Measurements from ENCODE around the gene ARHGDIB.

Gene ARHGDIB

DNA sequence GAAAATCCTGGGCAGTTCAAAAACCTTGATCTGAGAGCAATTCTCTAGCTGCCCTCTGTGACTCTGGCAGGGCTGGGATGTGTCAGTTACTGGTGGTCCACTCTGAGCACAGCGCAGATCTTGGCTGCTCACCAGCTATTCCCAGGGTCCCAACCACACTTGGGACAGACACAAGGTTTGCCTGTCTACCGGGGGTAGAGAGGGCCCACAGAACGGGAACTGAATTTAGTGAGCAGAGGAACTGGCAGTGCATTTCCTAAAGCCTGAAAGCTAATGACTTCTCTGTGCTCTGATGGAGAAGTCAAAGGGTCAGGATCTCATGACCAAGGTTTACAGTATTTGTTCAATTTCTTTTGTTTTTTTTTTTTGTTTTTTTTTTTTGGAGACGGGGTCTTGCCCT is 14.1 kb upstream of the ARHGDIB start:
- no peak for DNase-seq (ENCODE audit: low read depth)
- TF ChIP-seq, protein P1, sequence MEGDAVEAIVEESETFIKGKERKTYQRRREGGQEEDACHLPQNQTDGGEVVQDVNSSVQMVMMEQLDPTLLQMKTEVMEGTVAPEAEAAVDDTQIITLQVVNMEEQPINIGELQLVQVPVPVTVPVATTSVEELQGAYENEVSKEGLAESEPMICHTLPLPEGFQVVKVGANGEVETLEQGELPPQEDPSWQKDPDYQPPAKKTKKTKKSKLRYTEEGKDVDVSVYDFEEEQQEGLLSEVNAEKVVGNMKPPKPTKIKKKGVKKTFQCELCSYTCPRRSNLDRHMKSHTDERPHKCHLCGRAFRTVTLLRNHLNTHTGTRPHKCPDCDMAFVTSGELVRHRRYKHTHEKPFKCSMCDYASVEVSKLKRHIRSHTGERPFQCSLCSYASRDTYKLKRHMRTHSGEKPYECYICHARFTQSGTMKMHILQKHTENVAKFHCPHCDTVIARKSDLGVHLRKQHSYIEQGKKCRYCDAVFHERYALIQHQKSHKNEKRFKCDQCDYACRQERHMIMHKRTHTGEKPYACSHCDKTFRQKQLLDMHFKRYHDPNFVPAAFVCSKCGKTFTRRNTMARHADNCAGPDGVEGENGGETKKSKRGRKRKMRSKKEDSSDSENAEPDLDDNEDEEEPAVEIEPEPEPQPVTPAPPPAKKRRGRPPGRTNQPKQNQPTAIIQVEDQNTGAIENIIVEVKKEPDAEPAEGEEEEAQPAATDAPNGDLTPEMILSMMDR (IDR thresholded peaks at IDR 0.05; ENCODE audit: insufficient read depth, low read depth, low read length, missing control alignments), result no peak
- no peak overlapping the region for H3K4me3 ChIP-seq (ENCODE audit: low read length)

DNA sequence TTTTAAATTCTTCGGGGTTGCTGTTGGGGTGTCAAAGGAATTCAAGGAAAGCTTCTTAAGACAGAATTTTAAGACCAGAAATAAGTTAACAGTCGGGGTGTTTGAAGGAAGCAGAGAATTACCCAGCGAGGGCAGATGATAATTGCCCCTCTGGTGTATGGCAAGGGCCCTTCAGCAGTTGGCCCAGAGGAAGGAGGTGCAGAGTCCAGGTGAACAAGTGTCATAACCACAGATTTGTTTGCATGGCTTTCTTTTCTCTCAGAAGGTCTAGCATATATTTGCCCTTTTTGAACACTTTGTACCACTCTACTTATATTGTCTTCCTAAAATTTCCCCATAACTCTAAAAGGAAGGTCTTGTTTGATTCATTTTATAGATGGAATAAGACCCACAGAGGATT is 13.2 kb upstream of the ARHGDIB start:
- H3K4me3 ChIP-seq (ENCODE audit: low read length), result no peak overlapping the region
- DNase-seq (ENCODE audit: low read depth), result no peak
- TF ChIP-seq, protein P1 (IDR thresholded peaks at IDR 0.05; ENCODE audit: insufficient read depth, low read depth, low read length, missing control alignments), result no peak

DNA sequence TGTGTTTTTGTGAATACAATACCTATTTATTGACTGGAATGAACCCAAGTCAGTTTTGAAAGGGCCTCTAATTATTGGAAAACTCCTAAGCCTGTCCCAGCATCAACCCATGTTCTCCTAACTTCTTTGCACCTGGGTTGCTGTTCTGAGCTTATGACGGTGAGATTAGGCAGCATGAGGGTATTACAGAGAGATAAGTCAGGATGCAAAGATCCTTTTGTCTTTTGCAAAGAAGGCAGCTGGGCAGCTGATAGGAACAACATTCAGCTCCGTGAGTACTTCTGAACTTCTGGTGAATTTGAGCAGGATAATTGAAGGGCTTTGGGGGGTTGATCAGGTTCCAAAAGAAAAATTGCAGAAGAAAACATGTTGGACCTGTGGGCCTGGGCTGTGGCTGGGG is 11.4 kb upstream of the ARHGDIB start, which contains the start of gene PDE6H:
PDE6H (plus strand) TSS at position 227 of the 400 bp plus-strand sequence. CDS start 4,971 bp downstream, outside the sequence.
- TF ChIP-seq, protein P1 (IDR thresholded peaks at IDR 0.05; ENCODE audit: insufficient read depth, low read depth, low read length, missing control alignments), result no peak
- no peak for DNase-seq (ENCODE audit: low read depth)
- H3K4me3 ChIP-seq (ENCODE audit: low read length), result no peak within 1 kb of the TSS

DNA sequence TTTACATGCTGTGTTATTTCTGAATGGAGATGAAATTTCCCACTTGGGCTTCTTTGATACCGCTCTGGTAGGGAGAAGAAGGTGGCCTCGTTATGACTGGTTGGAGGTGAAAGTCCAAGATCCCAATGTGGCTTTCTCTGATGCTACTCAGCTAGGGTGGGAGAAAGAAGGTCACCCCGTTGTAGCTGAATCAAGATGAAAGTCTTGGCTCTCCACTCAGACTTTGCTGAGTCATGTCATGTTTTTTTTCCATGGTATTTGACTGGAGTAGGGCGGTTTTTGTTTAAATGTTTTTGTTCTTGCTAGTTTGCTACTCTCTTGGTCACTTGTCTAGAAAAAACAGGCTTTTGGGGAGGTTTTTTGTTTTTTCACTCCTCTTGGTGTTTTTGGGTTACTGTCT is 9.1 kb upstream of the ARHGDIB start:
- no peak for DNase-seq (ENCODE audit: low read depth)
- TF ChIP-seq, protein P1 (IDR thresholded peaks at IDR 0.05; ENCODE audit: insufficient read depth, low read depth, low read length, missing control alignments), result no peak
- H3K4me3 ChIP-seq (ENCODE audit: low read length), result no peak overlapping the region

DNA sequence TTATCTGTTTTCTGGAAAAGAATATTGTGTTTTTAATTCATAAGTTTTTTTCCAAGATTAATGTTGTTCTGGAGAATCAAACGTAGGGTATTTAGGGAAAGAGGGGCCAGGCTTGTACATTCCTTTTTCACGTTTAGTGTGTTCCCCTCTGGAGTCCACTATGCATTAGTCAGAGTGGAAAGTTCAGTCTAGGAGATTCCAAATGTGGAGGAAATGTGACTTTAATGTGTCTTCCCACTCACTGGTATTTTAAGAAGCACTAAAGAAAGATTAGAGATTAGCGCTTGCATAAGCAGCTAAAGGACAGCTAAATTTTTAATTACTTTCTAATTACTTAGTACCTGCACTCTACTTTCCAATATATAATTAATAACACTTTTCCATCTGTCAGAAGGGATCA is 7.1 kb upstream of the ARHGDIB start:
- H3K4me3 ChIP-seq (ENCODE audit: low read length), result no peak overlapping the region
- no peak for DNase-seq (ENCODE audit: low read depth)
- TF ChIP-seq, protein P1 (IDR thresholded peaks at IDR 0.05; ENCODE audit: insufficient read depth, low read depth, low read length, missing control alignments), result no peak

DNA sequence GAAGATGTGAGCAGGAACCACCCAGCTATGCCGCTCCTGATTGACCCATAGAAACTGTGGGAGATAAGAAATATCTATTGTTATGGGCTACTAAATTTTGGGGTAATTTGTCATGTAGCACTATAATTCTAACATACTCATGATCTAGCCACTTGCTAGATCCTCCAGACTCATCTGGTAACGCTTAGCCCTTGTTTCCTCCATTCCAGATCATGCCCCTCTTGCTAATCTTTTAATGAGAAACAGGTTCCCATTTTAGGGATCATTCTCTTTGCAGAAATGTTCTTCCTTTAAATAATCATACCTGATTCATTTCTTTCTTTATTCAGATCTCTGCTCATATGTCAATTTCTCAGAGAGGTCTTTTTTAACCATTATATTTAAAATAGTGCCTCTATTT is 3.8 kb upstream of the ARHGDIB start:
- H3K4me3 ChIP-seq (ENCODE audit: low read length), result no peak overlapping the region
- TF ChIP-seq, protein P1 (IDR thresholded peaks at IDR 0.05; ENCODE audit: insufficient read depth, low read depth, low read length, missing control alignments), result no peak
- DNase-seq (ENCODE audit: low read depth), result no peak

DNA sequence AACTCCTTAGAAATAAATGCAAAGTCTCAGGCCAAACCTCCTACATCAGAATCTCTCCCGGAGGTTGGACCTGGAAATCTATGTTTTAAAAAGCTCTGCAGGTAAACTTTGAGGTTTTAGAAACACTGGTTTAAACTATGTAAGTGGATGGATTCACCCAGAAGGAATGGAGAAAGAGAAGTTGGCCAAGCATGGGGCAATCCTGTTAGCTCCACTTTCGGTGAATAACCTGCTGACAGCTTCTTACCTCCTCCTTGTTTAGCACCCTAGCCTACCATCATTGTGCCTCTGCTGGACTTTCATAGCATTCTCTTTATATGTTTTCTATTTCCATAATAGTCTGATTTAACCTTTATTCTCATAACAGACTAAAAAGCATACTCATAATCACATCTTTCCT is 3.0 kb upstream of the ARHGDIB start:
- no peak overlapping the region for H3K4me3 ChIP-seq (ENCODE audit: low read length)
- no peak for DNase-seq (ENCODE audit: low read depth)
- TF ChIP-seq, protein P1 (IDR thresholded peaks at IDR 0.05; ENCODE audit: insufficient read depth, low read depth, low read length, missing control alignments), result no peak

All from epithelial cell of esophagus (primary cell).